Lower lobe of right lung (tissue), 2 donors: ENCODE data around the gene BIN1. TPM values are rescaled to one million over a fixed set of nuclear protein-coding genes. Genes with fewer than 3 reads are reported as not detected.

Source experiments
- ATAC-seq, 2 donors: fragments of 200-7000 bp; cut with Tn5 transposase; one replicate each; pipeline ENCODE4 v1.9.1; 2020 to 2022; ENCODE audit warnings: mild to moderate bottlenecking in 2 of 2, moderate library complexity in 2 of 2
- DNase-seq: peaks from one replicate; pipeline ENCODE4 v3.0.0-alpha.2; 2020
- H3K27ac ChIP-seq: fragments of 200-600 bp; one replicate; pipeline ENCODE4 v1.8.0; 2022
- H3K27me3 ChIP-seq: fragments of 200-600 bp; one replicate; pipeline ENCODE4 v1.8.0; 2022; ENCODE audit warnings: low read depth
- H3K36me3 ChIP-seq: fragments of 200-600 bp; one replicate; pipeline ENCODE4 v1.8.0; 2022; ENCODE audit warnings: mild to moderate bottlenecking
- H3K4me1 ChIP-seq: fragments of 200-600 bp; one replicate; pipeline ENCODE4 v1.8.0; 2022
- H3K4me3 ChIP-seq: fragments of 200-600 bp; one replicate; pipeline ENCODE4 v1.8.0; 2022; ENCODE audit warnings: mild to moderate bottlenecking
- H3K9me3 ChIP-seq: fragments of 200-600 bp; one replicate; pipeline ENCODE4 v1.8.0; 2022
- CTCF ChIP-seq: fragments of 200-600 bp; IDR thresholded peaks from one replicate; pipeline ENCODE4 v1.8.0; 2022; ENCODE audit warnings: antibody characterized with exemption, mild to moderate bottlenecking
- intact Hi-C: fragments of 100-400 bp; cut with DNase I; formaldehyde crosslinking; loops from one replicate; pipeline ENCODE4 v1.11.0; 2022
- total RNA-seq: library from RNA; stranded (reverse); fragmentation: NEBNext Ultra II Directional; extraction: Animal tissue kit (Norgen Biotek cat#: 25700); gene quantifications from one replicate; pipeline ENCODE4 v1.2.1, GENCODE V29; 2021
- donor health status: DM: no; HTN: yes; CAD: no; lungs with severe emphysema.

The BIN1 gene
- total RNA-seq, 1 donor from 2014 or later, result 33.9 TPM

- DNase-seq (no peak), ATAC-seq (no peak)
- Histone ChIP-seq H3K4me3 (no peak overlapping the region), H3K36me3 (peaks cover 5% of the 10 kb centered on the region), H3K4me1 (peaks cover 7% of the 10 kb centered on the region), H3K27ac (no peak overlapping the region), H3K27me3 (no peaks in the 10 kb centered on the region), H3K9me3 (no peaks in the 10 kb centered on the region)
- no peak for TF ChIP-seq CTCF
- intact Hi-C loops, result no loop called here
These were observed 32.0 kb downstream of the BIN1 start for GRCh38 chr2:127074936-127075335.

- ATAC-seq, result no peak
- intact Hi-C loops, result no loop called here
- H3K4me1 ChIP-seq, result peaks cover 2% of the 10 kb centered on the region
- H3K9me3 ChIP-seq, result no peaks in the 10 kb centered on the region
- no peak overlapping the region for H3K4me3 ChIP-seq
- H3K27me3 ChIP-seq, result no peaks in the 10 kb centered on the region
- no peak for TF ChIP-seq CTCF
- H3K36me3 ChIP-seq, result peaks cover 7% of the 10 kb centered on the region
- no peak for DNase-seq
- H3K27ac ChIP-seq, result no peak overlapping the region
These were observed 32.6 kb downstream of the BIN1 start for GRCh38 chr2:127074358-127074757.

- H3K36me3 ChIP-seq, result peaks cover 7% of the 10 kb centered on the region
- H3K4me3 ChIP-seq, result no peak overlapping the region
- no peak for TF ChIP-seq CTCF
- no peak overlapping the region for H3K27ac ChIP-seq
- H3K27me3 ChIP-seq, result no peaks in the 10 kb centered on the region
- H3K9me3 ChIP-seq, result no peaks in the 10 kb centered on the region
- DNase-seq (no peak), ATAC-seq (no peak)
- intact Hi-C loops, result no loop called here
- peaks cover under 1% of the 10 kb centered on the region for H3K4me1 ChIP-seq
These were observed 34.0 kb downstream of the BIN1 start for GRCh38 chr2:127072970-127073369.

GRCh38 chr2:127072396-127072795, 34.6 kb downstream of the BIN1 start:
- no peak for TF ChIP-seq CTCF
- ATAC-seq (no peak), DNase-seq (no peak)
- H3K27ac ChIP-seq, result no peak overlapping the region
- H3K9me3 ChIP-seq, result no peaks in the 10 kb centered on the region
- intact Hi-C loops, result no loop called here
- H3K27me3 ChIP-seq, result no peaks in the 10 kb centered on the region
- peaks cover 6% of the 10 kb centered on the region for H3K4me1 ChIP-seq
- peaks cover 7% of the 10 kb centered on the region for H3K36me3 ChIP-seq
- no peak overlapping the region for H3K4me3 ChIP-seq

GRCh38 chr2:127071901-127072328, 35.0 kb downstream of the BIN1 start:
- DNase-seq (no peak), ATAC-seq (no peak)
- intact Hi-C loops, result no loop called here
- Histone ChIP-seq H3K9me3 (no peaks in the 10 kb centered on the region), H3K4me1 (peaks cover 11% of the 10 kb centered on the region), H3K4me3 (no peak overlapping the region), H3K27ac (no peak overlapping the region), H3K27me3 (no peaks in the 10 kb centered on the region), H3K36me3 (peaks cover 7% of the 10 kb centered on the region)
- no peak for TF ChIP-seq CTCF

GRCh38 chr2:127070221-127070620, 36.7 kb downstream of the BIN1 start:
- Histone ChIP-seq H3K27ac (no peak overlapping the region), H3K27me3 (no peaks in the 10 kb centered on the region), H3K4me3 (no peak overlapping the region), H3K4me1 (peaks cover 28% of the 10 kb centered on the region), H3K9me3 (no peaks in the 10 kb centered on the region), H3K36me3 (peaks cover 7% of the 10 kb centered on the region)
- no peak for DNase-seq
- no peak for TF ChIP-seq CTCF
- intact Hi-C loops, result no loop called here
- ATAC-seq, result no peak
